ENCODE results near the gene GCSAML. TPM values are rescaled to one million over a fixed set of nuclear protein-coding genes. Genes with fewer than 3 reads are reported as not detected.
"Not testable (repeated sequence)": the region's sequence is repeated elsewhere in the genome, so short reads cannot be mapped to it uniquely, and the experiment has no call there.

GCSAML gene
- total RNA-seq (under 1 TPM; 0.11 to 0.40 TPM), polyA plus RNA-seq (ENCODE audit: insufficient read length in 2 of 2) (1 to 10 TPM in 1 of 2 donors, under 1 TPM in 1; 0.82 to 1.3 TPM)
- long read RNA-seq, donor 1: 0 reads
- long read RNA-seq, donor 2: 0 reads
- long read RNA-seq, donor 3: 0 reads
- long read RNA-seq, donor 4: 0 reads

- 81% methylated on average over 8 of the region's 13 CpGs for WGBS (ENCODE audit: insufficient coverage)
- H3K9me3 ChIP-seq (ENCODE audit: control insufficient read depth, insufficient read depth, low read length): no peaks in the 10 kb centered on the region
- no peak within 1 kb of the TSS for H3K4me3 ChIP-seq (ENCODE audit: low read depth, low read length)
- DNase-seq (ENCODE audit: low read depth in 4 of 6, low spot score in 6 of 6): no peak
- no peak within 1 kb of the TSS for H3K27ac ChIP-seq (ENCODE audit: low read depth, low read length)
- no peaks in the 10 kb centered on the region for H3K36me3 ChIP-seq (ENCODE audit: control insufficient read depth, insufficient read depth, low read length)
- H3K27me3 ChIP-seq (ENCODE audit: control insufficient read depth, insufficient read depth, low read length): no peaks in the 10 kb centered on the region
- no peaks in the 10 kb centered on the region for H3K4me1 ChIP-seq (ENCODE audit: control insufficient read depth, insufficient read depth, low read length)
These were observed at the start of gene GCSAML for GRCh38 chr1:247548769-247549182. GCSAML (plus strand) TSS chr1:247549134; CDS start chr1:247549192, 58 bp downstream.

GRCh38 chr1:247500865-247501264 is 48.1 kb upstream of the GCSAML start:
- H3K4me1 ChIP-seq (ENCODE audit: control insufficient read depth, insufficient read depth, low read length): no peaks in the 10 kb centered on the region
- H3K27ac ChIP-seq (ENCODE audit: low read depth, low read length): no peak overlapping the region
- no peak for DNase-seq (ENCODE audit: low read depth in 4 of 6, low spot score in 6 of 6)
- no peak overlapping the region for H3K4me3 ChIP-seq (ENCODE audit: low read depth, low read length)
- peaks cover 2% of the 10 kb centered on the region for H3K9me3 ChIP-seq (ENCODE audit: control insufficient read depth, insufficient read depth, low read length)
- H3K36me3 ChIP-seq (ENCODE audit: control insufficient read depth, insufficient read depth, low read length): no peaks in the 10 kb centered on the region
- H3K27me3 ChIP-seq (ENCODE audit: control insufficient read depth, insufficient read depth, low read length): no peaks in the 10 kb centered on the region
- WGBS (ENCODE audit: insufficient coverage): no CpG with 5 or more reads among the region's 3 CpGs

- Histone ChIP-seq H3K4me1 (ENCODE audit: control insufficient read depth, insufficient read depth, low read length) (no peaks in the 10 kb centered on the region), H3K36me3 (ENCODE audit: control insufficient read depth, insufficient read depth, low read length) (no peaks in the 10 kb centered on the region), H3K27me3 (ENCODE audit: control insufficient read depth, insufficient read depth, low read length) (no peaks in the 10 kb centered on the region), H3K4me3 (ENCODE audit: low read depth, low read length) (no peak overlapping the region), H3K9me3 (ENCODE audit: control insufficient read depth, insufficient read depth, low read length) (peaks cover 5% of the 10 kb centered on the region), H3K27ac (ENCODE audit: low read depth, low read length) (no peak overlapping the region)
- no peak for DNase-seq (ENCODE audit: low read depth in 4 of 6, low spot score in 6 of 6)
- no CpG with 5 or more reads among the region's 3 CpGs for WGBS (ENCODE audit: insufficient coverage)
These were observed 42.1 kb upstream of the GCSAML start for GRCh38 chr1:247506831-247507230.

- 50% methylated on average over 72 of the region's 72 CpGs for WGBS (ENCODE audit: insufficient coverage)
- H3K9me3 ChIP-seq (ENCODE audit: control insufficient read depth, insufficient read depth, low read length): peaks cover 7% of the 10 kb centered on the region
- no peak overlapping the region for H3K27ac ChIP-seq (ENCODE audit: low read depth, low read length)
- DNase-seq (ENCODE audit: low read depth in 4 of 6, low spot score in 6 of 6): peak in 1 of 6 donors; percentile 24
- H3K4me3 ChIP-seq (ENCODE audit: low read depth, low read length): no peak overlapping the region
- peaks cover 8% of the 10 kb centered on the region for H3K4me1 ChIP-seq (ENCODE audit: control insufficient read depth, insufficient read depth, low read length)
- no peaks in the 10 kb centered on the region for H3K27me3 ChIP-seq (ENCODE audit: control insufficient read depth, insufficient read depth, low read length)
- H3K36me3 ChIP-seq (ENCODE audit: control insufficient read depth, insufficient read depth, low read length): no peaks in the 10 kb centered on the region
These were observed 30.9 kb upstream of the GCSAML start for GRCh38 chr1:247517795-247518612.

- no peaks in the 10 kb centered on the region for H3K27me3 ChIP-seq (ENCODE audit: control insufficient read depth, insufficient read depth, low read length)
- no peaks in the 10 kb centered on the region for H3K36me3 ChIP-seq (ENCODE audit: control insufficient read depth, insufficient read depth, low read length)
- 73% methylated on average over 19 of the region's 19 CpGs for WGBS (ENCODE audit: insufficient coverage)
- no peak for DNase-seq (ENCODE audit: low read depth in 4 of 6, low spot score in 6 of 6)
- H3K9me3 ChIP-seq (ENCODE audit: control insufficient read depth, insufficient read depth, low read length): peaks cover 6% of the 10 kb centered on the region
- no peak overlapping the region for H3K27ac ChIP-seq (ENCODE audit: low read depth, low read length)
- no peak overlapping the region for H3K4me3 ChIP-seq (ENCODE audit: low read depth, low read length)
- peaks cover 8% of the 10 kb centered on the region for H3K4me1 ChIP-seq (ENCODE audit: control insufficient read depth, insufficient read depth, low read length)
These were observed 30.4 kb upstream of the GCSAML start for GRCh38 chr1:247518613-247518891.

DNA sequence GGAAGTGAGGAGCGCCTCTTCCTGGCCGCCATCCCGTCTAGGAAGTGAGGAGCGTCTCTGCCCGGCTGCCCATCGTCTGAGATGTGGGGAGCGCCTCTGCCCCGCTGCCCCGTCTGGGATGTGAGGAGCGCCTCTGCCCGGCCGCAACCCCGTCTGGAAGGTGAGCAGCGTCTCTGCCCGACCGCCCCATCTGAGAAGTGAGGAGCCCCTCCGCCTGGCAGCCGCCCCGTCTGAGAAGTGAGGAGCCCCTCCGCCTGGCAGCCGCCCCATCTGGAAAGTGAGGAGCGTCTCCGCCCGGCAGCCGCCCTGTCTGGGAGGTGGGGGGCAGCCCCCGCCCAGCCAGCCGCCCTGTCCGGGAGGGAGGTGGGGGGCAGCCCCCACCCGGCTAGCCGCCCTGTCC is 27.0 kb upstream of the GCSAML start:
- not testable (repeated sequence) for H3K27ac ChIP-seq (ENCODE audit: low read depth, low read length); H3K9me3 ChIP-seq (ENCODE audit: control insufficient read depth, insufficient read depth, low read length); H3K4me1 ChIP-seq (ENCODE audit: control insufficient read depth, insufficient read depth, low read length); H3K27me3 ChIP-seq (ENCODE audit: control insufficient read depth, insufficient read depth, low read length); DNase-seq (ENCODE audit: low read depth in 4 of 6, low spot score in 6 of 6); H3K36me3 ChIP-seq (ENCODE audit: control insufficient read depth, insufficient read depth, low read length); H3K4me3 ChIP-seq (ENCODE audit: low read depth, low read length)
- 89% methylated on average over 10 of the region's 30 CpGs for WGBS (ENCODE audit: insufficient coverage)

DNA sequence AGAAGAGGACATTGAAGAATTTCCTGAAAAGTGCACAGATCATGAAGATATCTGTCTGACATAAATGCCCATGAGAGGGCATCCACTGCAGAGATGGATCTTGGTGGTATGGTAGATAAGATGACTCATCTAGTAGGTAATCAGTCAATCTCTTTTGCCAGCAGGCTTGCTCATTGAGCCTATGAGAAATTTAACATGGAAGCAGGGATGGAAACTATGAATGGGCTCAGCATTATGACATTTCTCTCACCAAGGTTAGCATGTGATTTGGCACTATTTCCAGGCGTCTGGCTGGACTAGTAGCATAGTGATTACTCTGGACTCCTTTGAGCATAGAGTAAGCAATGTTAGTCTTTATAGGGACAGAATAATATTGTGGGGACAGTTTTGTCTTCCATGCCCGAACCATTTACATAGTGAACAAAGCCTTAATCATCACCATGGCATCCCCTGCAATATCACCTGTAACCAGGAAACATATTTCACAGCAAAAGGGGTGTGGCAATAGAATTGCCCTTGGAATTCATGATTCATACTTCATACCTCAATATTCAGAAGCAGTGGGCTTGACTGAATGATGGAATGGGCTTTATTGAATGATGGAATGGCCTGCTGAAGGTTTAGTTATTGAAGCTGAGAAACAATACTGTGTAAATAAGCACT is 20.0 kb upstream of the GCSAML start:
- WGBS (ENCODE audit: insufficient coverage): no CpG with 5 or more reads among the region's 2 CpGs
- Histone ChIP-seq H3K9me3 (ENCODE audit: control insufficient read depth, insufficient read depth, low read length) (no peaks in the 10 kb centered on the region), H3K4me3 (ENCODE audit: low read depth, low read length) (no peak overlapping the region), H3K27ac (ENCODE audit: low read depth, low read length) (no peak overlapping the region), H3K27me3 (ENCODE audit: control insufficient read depth, insufficient read depth, low read length) (no peaks in the 10 kb centered on the region), H3K36me3 (ENCODE audit: control insufficient read depth, insufficient read depth, low read length) (no peaks in the 10 kb centered on the region), H3K4me1 (ENCODE audit: control insufficient read depth, insufficient read depth, low read length) (no peaks in the 10 kb centered on the region)
- DNase-seq (ENCODE audit: low read depth in 4 of 6, low spot score in 6 of 6): no peak

- DNase-seq (ENCODE audit: low read depth in 4 of 6, low spot score in 6 of 6): no peak
- Histone ChIP-seq H3K4me1 (ENCODE audit: control insufficient read depth, insufficient read depth, low read length) (no peaks in the 10 kb centered on the region), H3K4me3 (ENCODE audit: low read depth, low read length) (no peak overlapping the region), H3K9me3 (ENCODE audit: control insufficient read depth, insufficient read depth, low read length) (no peaks in the 10 kb centered on the region), H3K27me3 (ENCODE audit: control insufficient read depth, insufficient read depth, low read length) (no peaks in the 10 kb centered on the region), H3K36me3 (ENCODE audit: control insufficient read depth, insufficient read depth, low read length) (no peaks in the 10 kb centered on the region), H3K27ac (ENCODE audit: low read depth, low read length) (no peak overlapping the region)
- WGBS (ENCODE audit: insufficient coverage): no CpG with 5 or more reads among the region's 1 CpG
These were observed 19.1 kb upstream of the GCSAML start for GRCh38 chr1:247529771-247530355.

GRCh38 chr1:247530785-247531184 is 18.1 kb upstream of the GCSAML start:
- WGBS (ENCODE audit: insufficient coverage): 48% methylated on average over 41 of the region's 41 CpGs
- Histone ChIP-seq H3K4me3 (ENCODE audit: low read depth, low read length) (no peak overlapping the region), H3K27ac (ENCODE audit: low read depth, low read length) (no peak overlapping the region)

More at GRCh38 chr1:247530785-247531184, 18.1 kb upstream of the GCSAML start:
- Histone ChIP-seq H3K36me3 (ENCODE audit: control insufficient read depth, insufficient read depth, low read length) (no peaks in the 10 kb centered on the region), H3K4me1 (ENCODE audit: control insufficient read depth, insufficient read depth, low read length) (no peaks in the 10 kb centered on the region), H3K9me3 (ENCODE audit: control insufficient read depth, insufficient read depth, low read length) (no peaks in the 10 kb centered on the region), H3K27me3 (ENCODE audit: control insufficient read depth, insufficient read depth, low read length) (no peaks in the 10 kb centered on the region)
- DNase-seq (ENCODE audit: low read depth in 4 of 6, low spot score in 6 of 6): no peak

Data from spinal cord (tissue), 10 donors.